ENCODE measurements around the gene PELI2. TPM values are rescaled to one million over a fixed set of nuclear protein-coding genes. Genes with fewer than 3 reads are reported as not detected.

The PELI2 gene
- total and polyA plus RNA-seq, 9 donors: 13.0 to 36.8 (median 28.5) TPM

GRCh38 chr14:56168007-56168616, 49.9 kb downstream of the PELI2 start:
- no peak overlapping the region for H3K4me3 ChIP-seq
- TF ChIP-seq CTCF (IDR thresholded peaks at IDR 0.05) (no peak), POLR2A (IDR thresholded peaks at IDR 0.05) (no peak), EP300 (IDR thresholded peaks at IDR 0.05) (no peak)
- no peak overlapping the region for H3K27ac ChIP-seq
- WGBS, 3 donors: 87 to 93% (median 88%) methylated on average over 3 of the region's 3 CpGs
- no peaks in the 10 kb centered on the region for H3K36me3 ChIP-seq
- H3K27me3 ChIP-seq: no peaks in the 10 kb centered on the region
- peaks cover 18% of the 10 kb centered on the region for H3K4me1 ChIP-seq (ENCODE audit: insufficient read depth)
- H3K9me3 ChIP-seq: no peaks in the 10 kb centered on the region
- intact Hi-C loops (cut with DNase I): no loop called here
- DNase-seq: no peak

- intact Hi-C loops (cut with DNase I): no loop called here
- WGBS, 3 donors: 95 to 96% (median 95%) methylated on average over 6 of the region's 6 CpGs
- TF ChIP-seq EP300 (IDR thresholded peaks at IDR 0.05): no peak
- TF ChIP-seq POLR2A (IDR thresholded peaks at IDR 0.05): no peak
- no peak for TF ChIP-seq CTCF (IDR thresholded peaks at IDR 0.05)
- peaks cover 18% of the 10 kb centered on the region for H3K4me1 ChIP-seq (ENCODE audit: insufficient read depth)
- no peak overlapping the region for H3K4me3 ChIP-seq
- H3K27ac ChIP-seq: no peak overlapping the region
- H3K36me3 ChIP-seq: no peaks in the 10 kb centered on the region
- H3K27me3 ChIP-seq: no peaks in the 10 kb centered on the region
- no peaks in the 10 kb centered on the region for H3K9me3 ChIP-seq
- no peak for DNase-seq
Observed at GRCh38 chr14:56170028-56170427, 51.8 kb downstream of the PELI2 start.

- DNase-seq: no peak
- Histone ChIP-seq H3K9me3 (no peaks in the 10 kb centered on the region), H3K27ac (no peak overlapping the region), H3K4me1 (ENCODE audit: insufficient read depth) (peaks cover 20% of the 10 kb centered on the region), H3K36me3 (no peaks in the 10 kb centered on the region), H3K27me3 (no peaks in the 10 kb centered on the region), H3K4me3 (no peak overlapping the region)
- intact Hi-C loops (cut with DNase I): no loop called here
- WGBS, 3 donors: 51 to 56% (median 54%) methylated on average over 7 of the region's 7 CpGs
- no peak for TF ChIP-seq POLR2A (IDR thresholded peaks at IDR 0.05)
- TF ChIP-seq CTCF (IDR thresholded peaks at IDR 0.05): no peak
- no peak for TF ChIP-seq EP300 (IDR thresholded peaks at IDR 0.05)
Observed at GRCh38 chr14:56170877-56171422, 52.7 kb downstream of the PELI2 start.

- intact Hi-C loops (cut with DNase I): no loop called here
- Histone ChIP-seq H3K9me3 (no peaks in the 10 kb centered on the region), H3K27me3 (no peaks in the 10 kb centered on the region), H3K36me3 (no peaks in the 10 kb centered on the region), H3K4me1 (ENCODE audit: insufficient read depth) (peaks cover 21% of the 10 kb centered on the region), H3K4me3 (no peak overlapping the region), H3K27ac (no peak overlapping the region)
- no peak for DNase-seq
- WGBS, 3 donors: 91 to 100% (median 96%) methylated on average over 3 of the region's 3 CpGs
- no peak for TF ChIP-seq CTCF (IDR thresholded peaks at IDR 0.05)
Observed at GRCh38 chr14:56172074-56172473, 53.9 kb downstream of the PELI2 start.

Measured in ovary (tissue), 9 donors.